ENCODE measurements around the gene MAFF.

Gene MAFF

DNA sequence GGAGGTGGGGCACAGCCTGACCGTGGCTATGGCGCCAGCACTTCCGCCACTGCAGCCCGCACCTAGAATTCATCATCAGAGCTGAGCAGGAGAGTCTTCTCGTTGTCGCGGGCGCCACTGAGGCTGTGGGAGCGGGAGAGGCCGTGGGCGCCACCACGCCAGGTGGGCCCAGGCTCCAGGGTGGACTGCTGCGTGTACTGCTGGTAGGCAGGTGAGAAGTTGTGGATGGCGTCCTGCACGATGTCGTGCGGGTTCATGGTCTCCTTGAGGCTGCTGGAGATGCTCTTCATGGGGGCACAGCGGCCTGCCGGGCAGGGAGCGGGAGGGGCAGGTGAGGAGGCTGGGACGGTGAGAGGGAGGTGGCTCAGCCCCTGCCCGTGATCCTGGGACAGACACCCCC is 19.6 kb downstream of the MAFF start:
- no peak overlapping the region for H3K4me3 ChIP-seq (ENCODE audit: low read length)
- no peak for DNase-seq (ENCODE audit: low read depth)

DNA sequence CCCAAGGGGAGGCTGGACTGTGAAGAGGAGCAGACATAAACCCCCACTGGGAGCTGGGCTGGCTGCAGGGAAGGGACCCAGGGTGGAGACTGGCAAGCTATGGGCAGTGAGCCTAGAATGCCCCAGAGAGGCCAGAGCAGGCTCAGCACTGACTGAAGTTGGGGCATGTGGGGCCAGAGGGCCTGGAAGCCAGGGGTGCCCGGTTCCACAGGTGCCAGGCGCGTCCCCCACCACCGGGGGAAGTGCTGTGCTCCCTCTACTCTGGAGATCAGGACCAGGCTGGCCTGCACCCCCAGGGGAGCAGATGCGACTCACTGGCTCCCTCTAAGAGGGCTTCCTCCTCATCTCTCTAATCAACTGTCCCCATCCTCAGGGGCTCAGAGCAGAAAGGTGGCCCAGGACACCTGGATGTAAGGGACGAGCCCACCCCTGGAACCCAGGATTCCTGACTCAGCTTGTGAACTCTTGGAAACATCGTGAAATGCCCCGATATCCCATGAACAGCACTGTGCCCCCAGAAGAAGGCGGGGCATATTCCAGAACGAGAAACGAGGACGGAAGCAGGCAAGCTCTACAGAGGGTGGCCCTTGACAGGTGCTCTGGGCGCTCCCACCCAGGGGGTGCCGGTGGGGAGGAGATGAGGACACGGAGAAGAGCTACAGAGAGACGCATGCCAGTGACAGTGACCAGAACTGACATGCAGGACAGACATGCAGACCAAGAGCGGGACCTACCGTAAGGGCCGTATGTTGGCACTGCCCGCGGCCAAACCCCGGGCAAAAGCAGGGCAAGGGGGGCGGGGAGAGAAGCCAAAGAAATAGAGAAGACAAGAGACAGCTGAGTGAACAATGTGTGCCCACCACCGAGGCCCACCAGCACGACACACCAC is 20.4 kb downstream of the MAFF start:
- TF ChIP-seq, protein P1, sequence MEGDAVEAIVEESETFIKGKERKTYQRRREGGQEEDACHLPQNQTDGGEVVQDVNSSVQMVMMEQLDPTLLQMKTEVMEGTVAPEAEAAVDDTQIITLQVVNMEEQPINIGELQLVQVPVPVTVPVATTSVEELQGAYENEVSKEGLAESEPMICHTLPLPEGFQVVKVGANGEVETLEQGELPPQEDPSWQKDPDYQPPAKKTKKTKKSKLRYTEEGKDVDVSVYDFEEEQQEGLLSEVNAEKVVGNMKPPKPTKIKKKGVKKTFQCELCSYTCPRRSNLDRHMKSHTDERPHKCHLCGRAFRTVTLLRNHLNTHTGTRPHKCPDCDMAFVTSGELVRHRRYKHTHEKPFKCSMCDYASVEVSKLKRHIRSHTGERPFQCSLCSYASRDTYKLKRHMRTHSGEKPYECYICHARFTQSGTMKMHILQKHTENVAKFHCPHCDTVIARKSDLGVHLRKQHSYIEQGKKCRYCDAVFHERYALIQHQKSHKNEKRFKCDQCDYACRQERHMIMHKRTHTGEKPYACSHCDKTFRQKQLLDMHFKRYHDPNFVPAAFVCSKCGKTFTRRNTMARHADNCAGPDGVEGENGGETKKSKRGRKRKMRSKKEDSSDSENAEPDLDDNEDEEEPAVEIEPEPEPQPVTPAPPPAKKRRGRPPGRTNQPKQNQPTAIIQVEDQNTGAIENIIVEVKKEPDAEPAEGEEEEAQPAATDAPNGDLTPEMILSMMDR (conservative IDR thresholded peaks at IDR 0.05; ENCODE audit: low read length) = no peak
- DNase-seq (ENCODE audit: low read depth) = no peak

More for the DNA sequence above, 19.6 kb downstream of the MAFF start:
- TF ChIP-seq, protein P1 (conservative IDR thresholded peaks at IDR 0.05; ENCODE audit: low read length) = no peak

DNA sequence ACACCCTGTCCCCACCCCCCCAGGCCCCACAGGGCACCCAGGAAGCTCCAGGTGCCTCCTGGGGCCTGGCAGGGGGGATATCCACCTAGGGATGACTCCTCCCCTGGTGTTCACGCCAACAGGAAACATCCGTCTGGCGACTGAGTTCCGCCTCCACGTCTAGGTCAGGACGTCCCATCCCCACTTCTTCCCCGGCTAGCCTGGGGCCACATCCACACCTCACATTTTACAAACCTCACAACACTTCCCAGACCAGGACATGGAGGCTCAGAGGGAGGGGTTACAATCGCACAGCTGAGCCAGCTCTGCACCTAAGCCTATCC is 21.0 kb downstream of the MAFF start:
- H3K4me3 ChIP-seq (ENCODE audit: low read length) = no peak overlapping the region
- TF ChIP-seq, protein P1 (conservative IDR thresholded peaks at IDR 0.05; ENCODE audit: low read length) = no peak
- no peak for DNase-seq (ENCODE audit: low read depth)

More for the DNA sequence above, 20.4 kb downstream of the MAFF start:
- H3K4me3 ChIP-seq (ENCODE audit: low read length) = no peak overlapping the region

DNA sequence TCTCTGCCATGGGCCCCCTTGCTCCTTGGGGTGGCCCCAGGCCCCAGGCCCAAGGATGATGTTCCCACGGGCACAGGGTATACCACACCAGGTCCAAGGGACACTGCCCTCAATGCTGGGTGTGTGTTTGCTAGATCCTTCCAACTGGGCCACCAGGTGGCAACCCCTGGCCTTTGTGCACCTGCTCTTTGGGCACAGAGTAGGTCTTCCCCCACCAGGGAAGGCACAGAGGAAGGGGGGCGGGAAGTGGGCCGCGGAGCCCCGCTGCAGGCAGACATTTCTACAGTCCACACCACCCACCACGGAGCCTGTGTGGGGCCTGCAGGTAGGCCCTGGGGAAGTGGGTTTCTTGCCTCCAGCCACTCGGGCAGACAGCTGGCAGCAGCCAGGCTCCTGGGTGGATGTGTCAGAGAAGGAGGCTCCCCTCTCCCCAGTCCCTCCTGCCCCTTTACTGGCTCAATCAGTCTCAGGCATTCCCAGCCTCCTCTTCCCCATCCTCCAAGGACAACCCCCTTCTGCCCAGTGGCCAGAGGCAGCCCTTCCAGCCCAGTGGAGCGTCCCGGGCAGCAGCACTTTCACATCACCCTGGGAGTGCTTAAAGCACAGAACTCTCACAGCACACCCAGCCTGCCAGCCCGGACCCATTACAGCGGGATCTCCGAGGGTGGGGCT is 21.6 kb downstream of the MAFF start:
- TF ChIP-seq, protein P1 (conservative IDR thresholded peaks at IDR 0.05; ENCODE audit: low read length) = no peak
- H3K4me3 ChIP-seq (ENCODE audit: low read length) = no peak overlapping the region
- no peak for DNase-seq (ENCODE audit: low read depth)

DNA sequence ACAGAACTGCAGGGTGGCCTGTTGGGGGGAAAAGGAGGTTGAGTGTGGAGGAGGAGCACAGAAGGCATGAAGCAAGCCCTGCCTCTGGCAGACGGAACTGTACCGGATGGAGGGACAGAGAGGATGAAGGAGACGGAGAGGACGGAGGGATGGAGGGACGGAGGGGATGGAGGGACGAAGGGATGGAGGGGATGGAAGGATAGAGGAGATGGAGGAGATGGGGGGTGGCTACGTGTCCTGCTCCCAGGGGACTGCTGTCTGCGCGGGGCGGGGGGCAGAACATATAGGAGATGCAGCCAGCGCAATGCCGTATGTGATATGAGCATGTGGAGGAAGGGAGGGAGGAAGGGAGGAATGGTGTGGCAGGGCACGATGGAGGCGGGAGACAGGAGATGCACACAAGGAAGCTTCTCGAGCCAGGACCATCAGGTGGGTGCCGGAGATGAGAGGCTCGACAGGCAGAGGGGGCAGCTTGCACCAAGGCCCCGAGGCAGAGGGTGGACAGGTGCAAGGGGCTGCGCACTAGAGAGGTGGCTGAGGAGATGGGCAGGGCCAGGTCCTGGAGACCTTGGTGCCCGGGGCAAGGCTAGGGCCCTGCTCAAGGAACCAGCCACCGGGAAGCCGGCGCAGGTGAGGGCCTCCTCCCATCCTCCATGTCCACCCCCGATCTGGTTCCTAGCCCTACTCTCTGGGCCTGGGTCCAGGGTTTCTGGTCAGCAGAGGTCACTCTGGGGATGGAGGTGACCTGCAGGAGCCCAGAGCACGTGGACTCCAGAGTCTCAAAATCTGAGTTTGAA is 25.3 kb downstream of the MAFF start:
- DNase-seq (ENCODE audit: low read depth) = no peak
- TF ChIP-seq, protein P1 (conservative IDR thresholded peaks at IDR 0.05; ENCODE audit: low read length) = no peak
- no peak overlapping the region for H3K4me3 ChIP-seq (ENCODE audit: low read length)

DNA sequence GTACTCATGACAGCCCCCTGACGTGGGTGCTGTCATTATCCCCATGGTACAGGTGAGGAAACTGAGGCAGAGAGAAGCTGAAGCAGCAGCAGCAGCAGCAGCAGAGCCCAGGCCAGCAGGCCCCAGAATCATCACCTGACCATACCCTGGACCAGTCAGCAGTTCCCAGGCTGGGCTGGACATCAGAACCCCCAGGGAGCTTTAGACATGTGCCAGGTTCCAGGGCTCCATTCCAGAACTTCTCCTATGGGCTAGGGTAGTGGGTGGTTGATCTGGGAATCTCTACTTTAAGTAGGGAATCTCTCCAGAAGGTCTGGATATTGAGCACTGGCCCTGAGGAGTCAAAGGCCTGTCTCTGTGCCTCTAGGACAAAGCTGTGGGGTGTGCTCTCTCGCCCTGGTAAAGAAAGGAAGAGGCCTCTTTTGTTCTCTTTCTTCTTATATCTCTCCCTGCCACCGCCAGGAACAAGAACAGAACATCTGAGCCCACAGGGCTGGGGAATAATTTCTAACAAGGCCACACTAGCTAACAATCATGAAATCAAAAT is 26.6 kb downstream of the MAFF start:
- no peak overlapping the region for H3K4me3 ChIP-seq (ENCODE audit: low read length)
- TF ChIP-seq, protein P1 (conservative IDR thresholded peaks at IDR 0.05; ENCODE audit: low read length) = no peak
- DNase-seq (ENCODE audit: low read depth) = no peak

Data from AG10803 (cell line).